GM19452 (cell line): ENCODE data around the gene LMOD3.

Experiments
- ATAC-seq: cut with Tn5 transposase; IDR thresholded peaks from one replicate; pipeline ENCODE4 v1.9.1; 2021; ENCODE audit not compliant: unreplicated experiment

Gene LMOD3

DNA sequence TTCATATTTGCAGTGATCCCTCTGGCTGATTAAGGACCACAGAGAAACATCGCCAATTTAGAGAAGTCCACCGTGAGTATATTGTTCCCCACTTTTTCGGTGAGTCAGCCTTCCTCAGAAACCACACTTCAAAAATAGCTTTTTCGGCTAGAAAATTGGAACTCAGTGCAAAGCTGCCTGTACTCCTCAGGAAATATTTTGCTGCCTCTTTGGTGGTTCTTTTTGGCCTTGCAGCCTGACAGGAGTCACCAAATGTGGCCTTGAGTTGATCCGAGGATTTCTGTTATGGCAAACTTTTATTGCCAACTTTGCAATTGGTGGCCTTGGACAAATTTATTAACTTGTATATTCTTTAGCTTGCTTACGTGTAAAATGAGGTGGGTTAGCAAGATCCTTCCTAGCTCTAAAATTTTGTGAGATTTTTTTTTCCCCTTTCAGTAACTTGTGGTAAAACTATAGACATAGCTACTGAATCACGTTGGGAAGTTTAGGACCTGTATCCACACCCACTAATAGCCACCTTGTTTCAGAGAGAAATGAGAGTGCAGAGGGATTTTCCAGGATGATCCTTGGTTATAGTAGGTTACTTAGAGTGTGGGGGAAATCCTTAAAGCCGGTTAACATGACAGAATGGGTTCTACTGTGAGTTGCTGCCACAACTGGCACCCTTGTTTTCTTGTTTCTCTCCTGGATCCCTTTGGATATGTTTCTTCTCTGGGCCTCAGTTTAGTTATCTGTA is 27.8 kb downstream of the LMOD3 start:
- no peak for ATAC-seq

DNA sequence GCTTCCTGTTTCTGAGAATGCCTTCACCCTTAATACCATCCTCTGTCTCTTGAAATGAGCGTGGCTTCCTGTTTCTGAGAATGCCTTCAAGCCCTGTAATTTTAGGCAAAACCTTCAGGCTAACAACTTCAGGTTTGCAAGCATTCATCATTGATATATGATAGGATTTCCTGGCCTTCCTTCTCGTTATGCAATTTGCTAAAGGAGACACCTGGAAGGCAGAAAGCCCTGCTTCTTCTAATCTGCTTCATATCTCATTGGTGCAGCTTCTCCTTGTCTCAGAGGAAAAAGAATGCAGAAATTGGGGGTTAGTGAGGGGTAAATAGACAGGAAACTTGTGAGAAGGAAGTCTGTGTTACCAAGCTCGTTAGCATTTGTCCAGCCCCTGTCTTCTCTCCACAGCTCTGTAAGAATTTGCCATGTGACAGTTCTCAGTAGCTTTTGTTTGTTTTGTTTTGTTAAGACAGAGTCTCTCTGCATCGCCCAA is 30.3 kb downstream of the LMOD3 start:
- peak; percentile 74 for ATAC-seq

GRCh38 chr3:69091389-69092029 is 30.9 kb downstream of the LMOD3 start:
- ATAC-seq = no peak

- ATAC-seq = no peak
Observed at GRCh38 chr3:69090021-69090420, 32.4 kb downstream of the LMOD3 start.

DNA sequence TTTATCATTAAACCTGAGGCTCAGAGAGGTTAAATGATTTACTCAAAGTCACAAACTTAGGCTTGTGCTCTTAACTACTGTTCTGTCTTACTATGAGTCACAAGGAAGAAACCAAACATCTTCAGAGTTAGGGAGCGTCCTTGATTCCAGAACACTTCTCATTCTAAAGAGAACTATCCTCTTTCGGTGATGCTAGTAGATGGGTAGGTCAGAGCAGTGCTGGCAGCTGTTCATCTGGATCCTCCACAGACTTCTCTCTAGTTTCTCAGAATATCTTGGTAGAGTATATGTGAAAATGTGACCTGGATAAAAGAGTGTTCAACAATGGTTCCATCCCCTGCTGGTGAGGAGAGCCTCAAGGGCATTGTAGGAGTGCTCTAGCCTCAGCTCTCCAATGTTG is 34.3 kb downstream of the LMOD3 start:
- ATAC-seq = peak; percentile 26

DNA sequence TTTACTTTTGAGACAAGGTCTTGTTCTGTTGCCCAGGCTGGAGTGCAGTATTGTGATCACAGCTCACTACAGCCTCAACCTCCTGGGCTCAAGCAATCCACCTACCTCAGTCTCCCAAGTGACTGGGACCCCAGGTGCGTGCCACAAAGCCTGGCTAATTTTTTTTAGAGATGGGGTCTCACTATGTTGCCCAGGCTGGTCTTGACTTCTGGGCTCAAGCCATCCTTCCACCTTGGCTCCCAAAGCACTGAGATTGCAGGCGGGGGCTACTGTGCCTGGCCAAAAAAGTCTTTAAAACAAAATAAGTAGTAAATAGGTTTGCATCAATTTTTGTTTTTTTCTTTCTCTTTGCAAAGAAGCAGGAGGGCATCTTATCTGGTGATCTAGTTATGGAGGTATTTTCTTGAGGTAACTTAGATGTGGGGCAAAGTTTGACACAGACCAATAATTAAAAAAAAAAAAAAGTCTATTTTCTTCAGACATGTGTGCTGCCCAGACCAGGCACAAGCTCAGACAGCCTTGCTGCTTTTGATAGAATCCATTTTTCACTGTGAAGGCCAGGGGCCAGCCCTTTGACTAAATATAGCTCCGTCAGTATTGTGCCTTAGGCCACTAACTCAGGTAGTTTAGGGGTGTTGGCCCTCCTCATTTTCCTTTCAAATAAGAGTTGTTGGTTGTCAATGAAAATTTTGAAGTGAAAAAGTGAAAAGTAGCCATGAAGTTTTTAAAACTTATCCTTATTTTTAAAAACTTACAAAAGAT is 35.2 kb downstream of the LMOD3 start:
- no peak for ATAC-seq

GRCh38 chr3:69085833-69086722 is 36.3 kb downstream of the LMOD3 start:
- no peak for ATAC-seq

DNA sequence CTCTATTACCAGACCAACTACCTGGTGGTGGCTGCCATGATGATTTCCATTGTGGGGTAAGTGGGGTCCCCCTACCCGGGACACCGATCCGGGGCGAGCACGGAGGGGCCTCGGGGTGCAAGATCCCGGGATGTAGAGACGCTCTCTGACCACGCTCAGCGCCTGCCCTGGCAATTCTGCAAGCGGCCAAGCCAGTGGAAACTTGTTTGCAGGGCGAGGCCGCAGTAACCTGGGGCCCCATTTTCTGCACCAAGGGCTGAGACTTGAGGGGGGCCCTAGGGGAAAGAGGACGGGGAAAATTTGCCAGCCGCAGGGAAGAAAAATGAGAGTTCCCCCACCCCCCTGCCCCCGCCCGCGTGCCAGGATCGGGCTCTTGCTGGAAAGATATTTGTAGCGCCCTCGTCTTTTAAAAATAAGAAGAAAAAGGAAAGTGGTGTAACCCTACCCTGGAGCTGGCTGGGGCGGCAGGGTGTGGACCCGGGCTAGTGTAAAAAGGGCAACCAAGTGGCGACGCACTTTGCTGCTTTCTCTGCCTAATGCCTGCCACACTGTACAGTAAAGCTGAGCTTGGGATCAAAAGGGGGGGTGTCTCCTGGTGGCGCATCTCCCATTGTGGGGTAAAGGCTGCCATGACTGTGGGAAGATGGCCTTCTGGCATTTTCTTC is 37.1 kb downstream of the LMOD3 start:
- ATAC-seq = no peak

GRCh38 chr3:69084326-69085167 is 37.8 kb downstream of the LMOD3 start, which contains the start of gene ARL6IP5:
ARL6IP5 (plus strand) TSS chr3:69084937; CDS start chr3:69085048, 111 bp downstream.
- ATAC-seq = peak; percentile 48

GRCh38 chr3:69082805-69083204 is 39.6 kb downstream of the LMOD3 start:
- ATAC-seq = peak; percentile 64

DNA sequence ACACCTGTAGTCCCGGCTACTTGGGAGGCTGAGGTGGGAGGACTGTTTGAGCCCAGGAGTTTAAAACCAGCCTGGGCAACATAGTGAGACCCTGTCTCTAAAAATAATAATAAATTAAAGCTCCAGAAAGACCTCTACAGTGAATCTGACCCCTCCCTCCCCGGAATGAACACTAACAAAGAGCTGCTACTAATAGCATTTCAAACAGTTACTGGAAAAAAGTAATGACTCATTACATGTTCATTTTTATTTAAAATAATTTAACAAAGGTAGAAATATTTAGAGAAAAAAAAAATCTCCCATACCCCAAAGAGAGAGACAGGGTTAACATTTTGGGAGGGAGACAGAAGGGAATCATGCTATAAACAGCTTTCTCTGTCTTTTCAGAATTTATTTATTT is 40.0 kb downstream of the LMOD3 start:
- no peak for ATAC-seq

DNA sequence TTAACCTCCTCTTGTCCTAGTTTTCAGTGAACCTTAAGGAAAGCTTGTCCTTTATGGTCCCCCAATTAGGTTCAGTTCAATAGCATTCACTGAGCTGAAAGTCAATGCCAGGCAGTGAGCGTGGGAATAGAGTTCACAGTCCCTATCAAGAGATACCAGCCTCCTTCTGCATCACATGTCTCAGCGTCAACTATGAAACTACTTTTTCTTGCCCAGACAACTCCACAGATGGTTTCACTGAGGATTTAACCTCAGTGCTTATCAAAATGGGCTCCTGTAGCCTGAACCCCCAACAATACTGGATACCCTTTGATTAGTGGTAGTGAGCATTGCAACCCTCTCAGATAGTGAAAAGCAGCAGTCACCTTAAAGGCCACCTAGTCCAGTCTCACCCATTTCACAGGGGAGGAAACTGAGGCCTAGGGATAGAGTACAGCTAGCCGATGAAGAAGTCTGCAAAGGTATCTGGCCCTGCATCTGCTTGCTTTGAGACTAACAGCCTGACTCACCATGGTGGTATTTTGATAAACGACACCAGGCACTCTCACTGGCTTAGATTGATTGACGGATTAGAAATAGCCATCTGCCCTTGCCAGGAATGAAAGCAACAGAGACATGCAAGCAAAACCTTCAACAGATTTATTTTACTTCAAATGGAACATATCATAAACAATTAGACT is 40.7 kb downstream of the LMOD3 start:
- no peak for ATAC-seq

- ATAC-seq = peak; percentile 44
Observed at GRCh38 chr3:69080233-69080920, 42.0 kb downstream of the LMOD3 start, which contains the start of gene UBA3. UBA3 (minus strand) TSS chr3:69080365; CDS start chr3:69080353, 12 bp downstream.

DNA sequence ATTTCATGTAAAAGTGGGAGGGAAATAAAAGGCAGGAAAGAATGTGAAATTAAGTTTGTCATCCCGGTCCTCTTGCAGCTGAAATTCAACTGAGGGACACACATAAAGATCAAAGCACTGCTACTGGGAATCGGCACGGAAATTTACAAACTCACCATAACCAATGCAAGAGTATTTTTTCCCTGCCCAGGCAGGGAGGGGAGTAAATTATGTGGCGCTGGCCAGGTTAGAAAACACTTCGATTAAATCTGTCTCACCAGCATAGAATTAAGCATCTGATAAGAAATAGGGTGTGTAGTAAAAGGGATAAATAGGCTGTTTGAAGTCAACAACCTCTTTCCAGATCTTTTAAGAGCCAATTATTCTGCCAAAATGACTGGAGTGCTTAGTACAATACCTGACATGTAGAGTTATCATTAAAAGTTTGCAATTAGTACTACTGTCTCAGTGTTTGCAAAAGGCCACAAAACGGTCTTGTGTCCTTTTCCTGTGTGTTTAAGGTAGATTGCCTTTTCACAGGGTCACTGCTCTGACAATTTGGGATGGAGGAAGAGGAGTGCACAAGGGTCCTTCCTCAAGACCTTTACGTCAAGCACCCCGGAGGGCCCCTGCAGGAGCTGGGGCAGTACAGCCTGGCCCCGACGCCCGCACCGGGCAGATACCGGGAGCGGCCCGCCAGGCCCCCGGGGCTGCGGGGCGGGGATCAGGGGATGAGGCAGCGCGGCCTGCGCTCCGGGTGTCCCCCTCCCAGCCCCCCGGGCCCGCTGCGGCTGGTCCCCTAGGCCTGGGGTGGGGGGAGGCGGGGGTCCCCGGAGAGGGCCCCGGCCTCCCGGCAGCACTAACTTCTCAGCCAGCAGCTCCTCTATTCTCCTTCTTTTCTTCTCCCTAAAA is 42.9 kb downstream of the LMOD3 start:
- ATAC-seq = peak; percentile 8

- ATAC-seq = no peak
Observed at GRCh38 chr3:69072928-69073327, 49.5 kb downstream of the LMOD3 start.

DNA sequence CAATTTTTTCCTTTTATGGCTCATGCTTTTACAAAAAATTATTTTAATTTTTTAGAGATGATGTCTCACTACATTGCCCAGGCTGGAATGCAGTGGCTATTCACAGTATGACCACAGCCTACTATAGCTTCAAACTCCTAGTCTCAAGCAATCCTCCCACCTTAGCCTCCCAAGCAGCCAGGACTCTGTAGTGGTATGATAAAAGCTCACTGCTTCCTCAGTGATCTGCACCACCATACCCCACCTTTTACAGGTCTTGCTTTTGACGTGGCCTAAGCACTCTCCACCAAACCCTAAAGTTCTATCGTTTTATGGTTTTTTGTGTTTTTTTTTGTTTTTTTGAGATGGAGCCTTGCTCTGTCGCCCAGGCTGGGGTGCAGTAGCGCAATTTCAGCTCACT is 56.3 kb downstream of the LMOD3 start:
- no peak for ATAC-seq
